GM10248 (cell line): Measurements from ENCODE around the gene CD70.

Experiments
- CTCF ChIA-PET: fragments of 300-600 bp; sonication (Branson Sonifier 250); formaldehyde crosslinking; extraction: SDS; loops from one replicate; lab custom pipeline; 2021; ENCODE audit warnings: antibody characterized with exemption; lab: Yijun Ruan, JAX
- POLR2A ChIA-PET: fragments of 350-650 bp; sonication (Branson Sonifier 250); formaldehyde crosslinking; extraction: SDS; loops from one replicate; lab custom pipeline; 2020; ENCODE audit warnings: antibody characterized with exemption; lab: Yijun Ruan, JAX
- DNase-seq: peaks from one replicate; pipeline ENCODE4 v3.0.0; 2012; ENCODE audit errors: extremely low spot score
- TF ChIP-seq, protein P1 (sequence below): IDR thresholded peaks from 2 replicates; pipeline ENCODE4 v1.5.1; 2012; ENCODE audit warnings: mild to moderate bottlenecking, low read depth; ENCODE audit errors: extremely low read depth, missing control alignments, control extremely low read depth

CD70 gene

DNA sequence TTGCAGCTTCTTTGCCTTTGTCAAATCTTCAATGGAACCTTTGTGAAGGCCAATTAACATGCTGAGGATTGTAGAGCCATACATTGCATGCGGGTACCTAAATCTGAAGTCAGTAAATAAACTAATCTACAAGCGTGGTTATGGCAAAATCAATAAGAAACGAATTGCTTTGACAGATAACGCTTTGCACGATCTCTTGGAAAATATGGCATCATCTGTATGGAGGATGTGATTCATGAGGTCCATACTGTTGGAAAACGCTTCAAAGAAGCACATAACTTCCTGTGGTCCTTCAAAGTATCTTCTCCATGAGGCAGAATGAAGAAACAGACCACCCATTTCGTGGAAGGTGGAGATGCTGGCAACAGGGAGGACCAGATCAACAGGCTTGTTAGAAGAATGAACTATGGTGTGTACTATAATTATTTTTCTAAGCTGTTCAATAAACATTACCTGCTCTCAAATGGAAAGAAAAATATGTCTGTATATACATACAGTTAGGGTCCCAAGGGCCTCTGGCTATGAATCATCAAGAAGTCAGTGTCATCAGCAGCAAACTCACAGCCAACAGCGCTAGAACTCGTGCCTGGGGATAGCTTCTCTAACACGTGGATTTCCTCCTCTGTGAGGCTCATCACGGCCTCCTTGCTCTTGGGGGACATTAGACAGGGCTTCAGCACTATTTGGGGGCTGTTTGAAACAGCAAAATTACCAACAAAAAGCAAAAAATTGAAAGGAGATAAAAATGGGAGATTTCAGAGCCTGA is 2.9 kb upstream of the CD70 start:
- ChIA-PET CTCF (interaction anchor here (1.4 to 2.3 kb wide), 7 partner anchors 8 to 77 kb away, joined by 3 to 6 read pairs (median 4); no protein-coding TSS in a partner anchor), POLR2A (interaction anchor here (0.6 to 1.9 kb wide), 3 partner anchors 13 to 63 kb away, joined by 6 to 11 read pairs (median 10); partner anchors contain the start of gene TNFSF9)
- TF ChIP-seq, protein P1, sequence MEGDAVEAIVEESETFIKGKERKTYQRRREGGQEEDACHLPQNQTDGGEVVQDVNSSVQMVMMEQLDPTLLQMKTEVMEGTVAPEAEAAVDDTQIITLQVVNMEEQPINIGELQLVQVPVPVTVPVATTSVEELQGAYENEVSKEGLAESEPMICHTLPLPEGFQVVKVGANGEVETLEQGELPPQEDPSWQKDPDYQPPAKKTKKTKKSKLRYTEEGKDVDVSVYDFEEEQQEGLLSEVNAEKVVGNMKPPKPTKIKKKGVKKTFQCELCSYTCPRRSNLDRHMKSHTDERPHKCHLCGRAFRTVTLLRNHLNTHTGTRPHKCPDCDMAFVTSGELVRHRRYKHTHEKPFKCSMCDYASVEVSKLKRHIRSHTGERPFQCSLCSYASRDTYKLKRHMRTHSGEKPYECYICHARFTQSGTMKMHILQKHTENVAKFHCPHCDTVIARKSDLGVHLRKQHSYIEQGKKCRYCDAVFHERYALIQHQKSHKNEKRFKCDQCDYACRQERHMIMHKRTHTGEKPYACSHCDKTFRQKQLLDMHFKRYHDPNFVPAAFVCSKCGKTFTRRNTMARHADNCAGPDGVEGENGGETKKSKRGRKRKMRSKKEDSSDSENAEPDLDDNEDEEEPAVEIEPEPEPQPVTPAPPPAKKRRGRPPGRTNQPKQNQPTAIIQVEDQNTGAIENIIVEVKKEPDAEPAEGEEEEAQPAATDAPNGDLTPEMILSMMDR: no peak
- DNase-seq: peak; percentile 42

DNA sequence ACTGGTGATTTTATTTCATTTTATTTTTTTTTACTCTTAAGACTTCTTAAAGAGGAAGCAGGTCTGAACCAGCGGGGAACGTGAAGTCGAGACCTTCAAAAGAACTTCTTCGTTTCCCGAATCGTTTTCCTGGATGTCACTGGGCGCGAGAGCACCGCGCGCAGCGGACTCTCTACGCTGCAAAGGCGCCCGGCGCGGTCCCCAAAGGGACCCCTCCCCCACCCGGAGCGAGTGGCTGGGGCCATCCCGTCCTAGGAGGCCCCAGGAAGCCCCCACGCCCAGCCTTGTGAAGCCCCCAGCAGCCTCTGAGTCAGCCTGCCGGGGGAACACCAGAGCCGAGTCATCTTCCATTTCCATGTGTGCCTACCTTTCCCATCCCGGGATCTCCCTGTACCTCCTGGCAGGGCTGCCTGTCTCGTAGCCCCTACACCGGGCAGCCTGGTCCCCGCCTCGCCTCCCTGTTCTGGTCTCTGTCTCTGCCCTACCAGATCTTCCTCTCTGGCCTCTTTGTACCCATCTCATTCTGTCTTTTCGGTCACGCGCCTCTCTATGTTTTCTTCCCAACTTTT is 608 bp downstream of the CD70 start:
- POLR2A ChIA-PET: interaction anchor here (1.6 kb wide), 1 partner anchor 13 kb away, joined by 5 read pairs; no protein-coding TSS in a partner anchor
- TF ChIP-seq, protein P1: no peak
- DNase-seq: no peak
- CTCF ChIA-PET: no interaction called here

DNA sequence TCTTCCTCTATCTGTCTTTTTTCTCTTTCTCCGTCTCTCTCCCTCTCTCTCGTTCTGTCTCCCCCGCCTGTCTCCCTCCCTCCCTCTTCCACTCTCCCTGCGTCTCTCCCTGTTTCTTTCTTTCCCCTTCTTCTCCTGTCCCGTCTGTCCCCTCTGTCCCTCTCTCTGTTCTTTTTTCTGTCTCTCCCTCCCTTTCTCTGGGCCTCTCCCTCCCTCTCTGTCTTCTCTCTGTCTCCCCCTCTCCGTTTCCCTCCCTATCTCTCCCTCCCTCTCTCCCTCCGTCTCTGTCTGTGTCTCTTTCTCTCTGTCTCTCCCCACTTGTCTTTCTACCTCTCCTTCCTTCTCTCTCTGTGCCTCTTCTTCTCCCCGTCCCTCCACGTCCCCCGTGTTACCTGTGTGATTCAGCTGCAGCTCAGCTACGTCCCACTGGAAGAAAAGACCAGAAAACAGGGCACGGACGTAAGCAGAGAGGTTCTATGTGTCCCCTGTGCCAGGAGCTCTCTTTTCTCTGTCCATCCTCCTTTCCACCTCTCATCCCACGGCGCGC is 1.2 kb downstream of the CD70 start:
- POLR2A ChIA-PET: no interaction called here

DNA sequence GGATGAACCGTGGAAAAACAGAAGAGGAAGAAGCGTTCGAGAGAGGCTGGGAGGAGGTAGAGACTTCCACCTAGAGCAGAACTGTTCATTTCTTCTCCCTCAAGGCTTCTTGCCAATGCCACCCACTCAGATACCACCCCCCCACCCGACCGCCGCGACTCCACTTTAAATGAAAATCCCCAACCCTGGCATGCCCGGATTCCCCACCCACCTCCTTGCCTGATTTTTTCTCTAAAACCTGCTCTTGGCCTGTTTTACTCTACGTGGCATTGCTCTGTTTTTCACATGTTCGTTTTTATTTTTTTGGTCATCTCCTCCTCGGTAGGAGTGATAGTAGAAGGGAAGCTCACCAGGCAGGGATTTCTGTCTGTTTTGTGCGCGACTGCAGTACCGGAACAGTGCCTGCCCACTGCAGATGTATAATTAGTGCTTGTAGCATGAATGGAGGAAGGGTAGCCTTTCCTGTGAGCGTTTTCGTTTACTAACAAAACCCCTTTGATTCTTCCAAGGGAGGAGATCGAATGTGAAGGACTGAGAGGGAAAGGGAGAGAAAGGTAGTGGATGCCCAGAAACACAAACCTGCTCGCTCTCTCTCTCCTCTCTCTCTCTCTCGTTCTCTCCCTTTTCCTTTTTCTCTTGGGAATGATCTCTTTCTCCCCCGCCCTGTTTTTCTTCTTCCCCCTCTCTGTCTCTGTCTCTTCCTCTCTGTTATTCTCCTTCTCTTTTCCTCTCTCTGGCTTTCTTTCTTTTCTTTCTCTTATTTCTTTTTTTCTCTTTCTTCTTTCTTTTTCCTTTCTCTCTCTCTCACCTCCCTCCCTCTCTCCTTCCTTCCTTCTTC is 2.2 kb downstream of the CD70 start:
- CTCF ChIA-PET: interaction anchor here (1.3 kb wide), 1 partner anchor 43 kb away, joined by 3 read pairs; no protein-coding TSS in a partner anchor
- TF ChIP-seq, protein P1: no peak
- POLR2A ChIA-PET: no interaction called here
- DNase-seq: no peak

More for the DNA sequence above, 1.2 kb downstream of the CD70 start:
- CTCF ChIA-PET: no interaction called here
- DNase-seq: no peak
- TF ChIP-seq, protein P1: no peak

DNA sequence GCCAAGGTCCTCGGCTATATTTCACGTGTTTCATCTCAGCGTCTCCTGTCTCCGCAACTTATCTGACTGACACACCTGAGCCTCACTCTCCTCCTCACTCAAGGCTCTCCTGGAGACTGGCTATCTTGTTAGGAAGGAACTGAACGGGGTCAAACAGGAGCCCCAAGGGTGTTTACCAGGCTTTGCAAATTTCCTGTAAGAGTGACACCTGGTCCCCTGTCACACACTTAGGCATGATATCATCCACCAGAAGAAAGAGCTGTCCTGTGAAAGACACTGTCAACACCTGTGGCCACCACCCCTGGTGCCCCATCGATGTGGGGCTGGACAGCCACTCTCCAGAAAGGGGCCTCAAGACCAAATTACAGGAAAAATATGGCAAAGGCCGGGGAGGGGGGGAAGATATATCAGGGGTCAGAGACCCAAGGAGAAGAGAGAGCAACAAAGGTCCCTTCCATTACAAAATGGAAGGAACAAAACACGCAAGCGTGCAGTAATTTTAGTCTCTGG is 2.9 kb downstream of the CD70 start:
- ChIA-PET CTCF (interaction anchor here (0.8 to 1.6 kb wide), 6 partner anchors 9 to 275 kb away, joined by 3 to 10 read pairs (median 3); no protein-coding TSS in a partner anchor), POLR2A (interaction anchor here (0.8 to 2.6 kb wide), 6 partner anchors 10 to 163 kb away, joined by 3 to 19 read pairs (median 6); partner anchors contain the start of genes KHSRP and TNFSF9)
- DNase-seq: no peak
- TF ChIP-seq, protein P1: no peak
